EH (cell line): Measurements from ENCODE around the gene SLC9A4.
A peak's percentile ranks its signal among the peaks of the same experiment; 100 is the strongest.

Experiments
- DNase-seq: peaks from one replicate; pipeline ENCODE4 v3.0.0-alpha.2; 2015; ENCODE audit warnings: low read depth

SLC9A4 gene

GRCh38 chr2:102451968-102452367 lies 21.1 kb upstream of the SLC9A4 start:
- no peak for DNase-seq

GRCh38 chr2:102453501-102453900 lies 19.5 kb upstream of the SLC9A4 start:
- no peak for DNase-seq

GRCh38 chr2:102455061-102455670 lies 17.9 kb upstream of the SLC9A4 start:
- no peak for DNase-seq

- DNase-seq: no peak
These were observed 12.6 kb upstream of the SLC9A4 start for GRCh38 chr2:102460467-102460866.

- no peak for DNase-seq
These were observed 11.8 kb upstream of the SLC9A4 start for GRCh38 chr2:102461188-102461587.

GRCh38 chr2:102463160-102463559 lies 9.9 kb upstream of the SLC9A4 start:
- DNase-seq: no peak

- DNase-seq: no peak
These were observed 2.9 kb upstream of the SLC9A4 start for GRCh38 chr2:102470168-102470567.

- no peak for DNase-seq
These were observed 605 bp downstream of the SLC9A4 start for GRCh38 chr2:102473631-102474030.

- no peak for DNase-seq
These were observed 1.8 kb downstream of the SLC9A4 start for GRCh38 chr2:102474785-102475184.

GRCh38 chr2:102478686-102479470 lies 5.9 kb downstream of the SLC9A4 start:
- DNase-seq: no peak

- DNase-seq: no peak
These were observed 7.5 kb downstream of the SLC9A4 start for GRCh38 chr2:102480285-102481195.

- no peak for DNase-seq
These were observed 8.9 kb downstream of the SLC9A4 start for GRCh38 chr2:102481931-102482330.

- DNase-seq: no peak
These were observed 10.1 kb downstream of the SLC9A4 start for GRCh38 chr2:102483086-102483485.

GRCh38 chr2:102484310-102485061 lies 11.5 kb downstream of the SLC9A4 start:
- no peak for DNase-seq

GRCh38 chr2:102485147-102485785 lies 12.2 kb downstream of the SLC9A4 start:
- no peak for DNase-seq

- no peak for DNase-seq
These were observed 14.1 kb downstream of the SLC9A4 start for GRCh38 chr2:102486941-102487702.

- DNase-seq: peak; percentile 73
These were observed 14.9 kb downstream of the SLC9A4 start for GRCh38 chr2:102487761-102488462.

- DNase-seq: no peak
These were observed 16.6 kb downstream of the SLC9A4 start for GRCh38 chr2:102489646-102490045.

- no peak for DNase-seq
These were observed 19.0 kb downstream of the SLC9A4 start for GRCh38 chr2:102492006-102492405.

GRCh38 chr2:102494570-102494969 lies 21.5 kb downstream of the SLC9A4 start:
- no peak for DNase-seq
